ENCODE data around the gene CXCL3. TPM values are rescaled to one million over a fixed set of nuclear protein-coding genes. Genes with fewer than 3 reads are reported as not detected.

Gene CXCL3
- total RNA-seq, 2 experiments from 2014 or later, result 0.30 to 0.61 TPM

DNA sequence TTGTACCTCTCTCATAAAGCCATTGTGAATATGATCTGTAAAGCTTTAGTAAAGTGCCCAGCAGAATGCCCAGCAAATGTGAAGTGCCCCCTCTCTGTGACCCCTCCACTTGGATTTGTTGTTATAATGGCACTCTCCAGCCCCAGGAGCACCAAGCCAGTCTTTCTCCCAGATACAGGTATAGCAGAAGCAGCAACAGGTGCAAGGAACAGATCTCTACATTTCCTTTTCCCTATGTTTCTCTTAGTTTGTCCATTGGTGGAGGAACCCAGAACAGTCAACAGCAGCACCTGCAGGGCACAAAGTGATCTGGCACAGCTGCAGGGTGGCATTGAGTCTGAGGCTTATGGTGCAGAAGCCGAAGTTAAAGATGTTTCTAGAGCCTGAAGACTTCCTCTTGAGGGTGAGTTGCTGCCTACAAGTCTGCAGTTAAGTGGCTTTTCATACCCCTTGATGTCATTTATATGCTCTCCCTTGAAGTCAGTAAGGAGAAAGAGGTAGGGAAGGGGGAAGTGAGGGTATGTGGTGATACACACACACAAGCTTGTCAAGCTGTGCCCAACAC is 16.1 kb upstream of the CXCL3 start:
- Mint-ChIP-seq H3K4me1 (ENCODE audit: low read depth) (no peaks in the 10 kb centered on the region), H3K4me3 (no peak overlapping the region), H3K36me3 (ENCODE audit: low read depth) (no peaks in the 10 kb centered on the region), H3K9me3 (peaks cover 6% of the 10 kb centered on the region), H3K27me3 (no peaks in the 10 kb centered on the region), H3K27ac (no peak overlapping the region)
- POLR2A ChIA-PET, result no interaction called here
- TF ChIP-seq, protein P1, sequence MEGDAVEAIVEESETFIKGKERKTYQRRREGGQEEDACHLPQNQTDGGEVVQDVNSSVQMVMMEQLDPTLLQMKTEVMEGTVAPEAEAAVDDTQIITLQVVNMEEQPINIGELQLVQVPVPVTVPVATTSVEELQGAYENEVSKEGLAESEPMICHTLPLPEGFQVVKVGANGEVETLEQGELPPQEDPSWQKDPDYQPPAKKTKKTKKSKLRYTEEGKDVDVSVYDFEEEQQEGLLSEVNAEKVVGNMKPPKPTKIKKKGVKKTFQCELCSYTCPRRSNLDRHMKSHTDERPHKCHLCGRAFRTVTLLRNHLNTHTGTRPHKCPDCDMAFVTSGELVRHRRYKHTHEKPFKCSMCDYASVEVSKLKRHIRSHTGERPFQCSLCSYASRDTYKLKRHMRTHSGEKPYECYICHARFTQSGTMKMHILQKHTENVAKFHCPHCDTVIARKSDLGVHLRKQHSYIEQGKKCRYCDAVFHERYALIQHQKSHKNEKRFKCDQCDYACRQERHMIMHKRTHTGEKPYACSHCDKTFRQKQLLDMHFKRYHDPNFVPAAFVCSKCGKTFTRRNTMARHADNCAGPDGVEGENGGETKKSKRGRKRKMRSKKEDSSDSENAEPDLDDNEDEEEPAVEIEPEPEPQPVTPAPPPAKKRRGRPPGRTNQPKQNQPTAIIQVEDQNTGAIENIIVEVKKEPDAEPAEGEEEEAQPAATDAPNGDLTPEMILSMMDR (IDR thresholded peaks at IDR 0.05), result no peak
- no peak overlapping the region for H3K4me3 ChIP-seq (ENCODE audit: low read length)
- CTCF ChIA-PET, result no interaction called here
- H3K27me3 ChIP-seq (ENCODE audit: control insufficient read depth in 1 of 2, insufficient read depth in 2 of 2, low read length in 2 of 2), result no peaks in the 10 kb centered on the region
- intact Hi-C loops (cut with DNase I, micrococcal nuclease), result no loop called here
- ATAC-seq (ENCODE audit: poor library complexity) (no peak), DNase-seq (peak in 2 of 14 experiments; percentile 7)
- no peaks in the 10 kb centered on the region for H3K4me1 ChIP-seq (ENCODE audit: insufficient read depth, low read length)
- no peak overlapping the region for H3K27ac ChIP-seq (ENCODE audit: low read depth in 1 of 2, low read length in 2 of 2)
- no peaks in the 10 kb centered on the region for H3K9me3 ChIP-seq (ENCODE audit: control insufficient read depth in 1 of 2, insufficient read depth in 1 of 2, low read length in 2 of 2)
- H3K36me3 ChIP-seq (ENCODE audit: insufficient read depth, low read length), result no peaks in the 10 kb centered on the region

DNA sequence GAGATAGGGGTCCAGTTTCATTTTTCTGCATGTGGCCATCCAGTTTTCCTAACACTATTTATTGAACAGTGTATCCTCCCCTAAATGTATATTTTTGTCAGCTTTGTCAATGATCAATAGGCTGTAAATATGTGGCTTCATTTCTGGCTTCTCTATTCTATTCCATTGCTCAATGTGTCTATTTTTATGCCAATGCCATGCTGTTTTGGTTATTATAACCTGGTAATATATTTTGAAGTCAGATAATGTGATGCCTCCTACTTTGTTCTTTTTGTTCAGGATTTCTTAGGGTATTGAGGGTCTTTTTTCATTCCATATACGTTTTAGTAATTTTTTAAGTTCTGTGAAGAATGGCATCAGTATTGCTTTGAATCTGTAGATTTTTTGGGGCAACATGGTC is 8.7 kb upstream of the CXCL3 start:
- ChIA-PET CTCF (no interaction called here), POLR2A (no interaction called here)
- no peak overlapping the region for H3K27ac ChIP-seq (ENCODE audit: low read depth in 1 of 2, low read length in 2 of 2)
- H3K27me3 ChIP-seq (ENCODE audit: control insufficient read depth in 1 of 2, insufficient read depth in 2 of 2, low read length in 2 of 2), result peaks cover 0 to 5% of the 10 kb centered on the region in 2 experiments
- Mint-ChIP-seq H3K4me3 (no peak overlapping the region), H3K9me3 (peaks cover 14% of the 10 kb centered on the region), H3K27ac (no peak overlapping the region), H3K27me3 (peaks cover 11% of the 10 kb centered on the region), H3K4me1 (ENCODE audit: low read depth) (no peaks in the 10 kb centered on the region), H3K36me3 (ENCODE audit: low read depth) (no peaks in the 10 kb centered on the region)
- H3K4me1 ChIP-seq (ENCODE audit: insufficient read depth, low read length), result no peaks in the 10 kb centered on the region
- no peak overlapping the region for H3K4me3 ChIP-seq (ENCODE audit: low read length)
- H3K36me3 ChIP-seq (ENCODE audit: insufficient read depth, low read length), result no peaks in the 10 kb centered on the region
- DNase-seq (no peak), ATAC-seq (ENCODE audit: poor library complexity) (no peak)
- TF ChIP-seq, protein P1 (IDR thresholded peaks at IDR 0.05), result no peak
- H3K9me3 ChIP-seq (ENCODE audit: control insufficient read depth in 1 of 2, insufficient read depth in 1 of 2, low read length in 2 of 2), result no peaks in the 10 kb centered on the region
- intact Hi-C loops (cut with DNase I, micrococcal nuclease), result no loop called here

DNA sequence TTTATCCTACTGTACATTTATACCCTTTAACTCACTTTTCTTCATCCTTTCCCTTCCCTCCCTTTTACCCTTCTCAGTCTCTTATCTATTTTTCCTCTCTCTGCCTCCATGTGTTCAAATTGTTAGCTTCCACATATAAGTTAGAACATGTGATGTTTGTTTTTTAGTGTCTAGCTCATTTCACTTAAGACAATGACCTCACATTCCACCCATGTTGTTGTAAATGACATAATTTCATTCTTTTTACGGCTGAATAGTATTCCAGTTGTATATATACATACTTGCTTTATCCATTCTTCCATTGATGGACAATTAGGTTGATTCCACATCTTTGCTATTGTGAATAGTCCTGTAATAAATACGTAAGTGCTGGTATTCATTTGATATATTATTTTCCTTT is 7.3 kb upstream of the CXCL3 start:
- no peak overlapping the region for H3K4me3 Mint-ChIP-seq
- ATAC-seq (ENCODE audit: poor library complexity) (no peak), DNase-seq (no peak)
- Histone ChIP-seq H3K36me3 (ENCODE audit: insufficient read depth, low read length) (no peaks in the 10 kb centered on the region), H3K9me3 (ENCODE audit: control insufficient read depth in 1 of 2, insufficient read depth in 1 of 2, low read length in 2 of 2) (no peaks in the 10 kb centered on the region), H3K27ac (ENCODE audit: low read depth in 1 of 2, low read length in 2 of 2) (no peak overlapping the region), H3K4me1 (ENCODE audit: insufficient read depth, low read length) (no peaks in the 10 kb centered on the region), H3K4me3 (ENCODE audit: low read length) (no peak overlapping the region), H3K27me3 (ENCODE audit: control insufficient read depth in 1 of 2, insufficient read depth in 2 of 2, low read length in 2 of 2) (peaks cover 0 to 5% of the 10 kb centered on the region in 2 experiments)
- no peaks in the 10 kb centered on the region for H3K4me1 Mint-ChIP-seq (ENCODE audit: low read depth)
- H3K27me3 Mint-ChIP-seq, result peaks cover 24% of the 10 kb centered on the region
- H3K27ac Mint-ChIP-seq, result no peak overlapping the region
- CTCF ChIA-PET, result no interaction called here
- H3K9me3 Mint-ChIP-seq, result peaks cover 11% of the 10 kb centered on the region
- POLR2A ChIA-PET, result no interaction called here
- TF ChIP-seq, protein P1 (IDR thresholded peaks at IDR 0.05), result no peak
- intact Hi-C loops (cut with DNase I, micrococcal nuclease), result no loop called here
- H3K36me3 Mint-ChIP-seq (ENCODE audit: low read depth), result no peaks in the 10 kb centered on the region

Measured in CD4-positive, alpha-beta T cell (primary cell).